SK-N-SH (cell line): ENCODE data around the gene APOO. TPM values are rescaled to one million over a fixed set of nuclear protein-coding genes. Genes with fewer than 3 reads are reported as not detected.

Experiments
- CTCF ChIA-PET: fragments of 300-600, 350-600 bp; formaldehyde crosslinking; extraction: SDS; loops from one replicate; lab custom pipeline; 2021; lab: Yijun Ruan, JAX
- POLR2A ChIA-PET: fragments of 350-600 bp; sonication (Branson Sonifier 250); formaldehyde crosslinking; extraction: SDS; loops from one replicate; lab custom pipeline; 2020; ENCODE audit warnings: antibody characterized with exemption, inconsistent platforms; lab: Yijun Ruan, JAX
- DNase-seq: peaks from one replicate; pipeline ENCODE4 v3.0.0; 2012
- H2AFZ ChIP-seq: fragments of 200-600 bp; sonication (generic); 2 replicates; pipeline ENCODE4 v1.8.1; 2016; ENCODE audit warnings: antibody characterized with exemption, mild to moderate bottlenecking, low read depth
- H3F3A ChIP-seq: fragments of 200-600 bp; sonication (generic); replicated peaks from 2 replicates; pipeline ENCODE3; 2016; ENCODE audit warnings: antibody characterized with exemption, mild to moderate bottlenecking; ENCODE audit not compliant: insufficient read depth
- H3K27ac ChIP-seq, 2 experiments: fragments of 200-500 bp in 1 of 2; fragments of 200-600 bp in 1 of 2; sonication (Bioruptor generic) in 1 of 2; sonication (generic), shearing (Covaris generic) in 1 of 2; 2 replicates each; pipeline versions ENCODE4 v1.5.1 to v1.6.1; 2014 to 2016; ENCODE audit warnings: low read depth in 2 of 2, inconsistent platforms in 1 of 2, low read length in 1 of 2, mild to moderate bottlenecking in 1 of 2, mixed read lengths in 1 of 2
- H3K27me3 ChIP-seq: fragments of 200-600 bp; sonication (generic), shearing (Covaris generic); 2 replicates; pipeline ENCODE4 v1.6.1; 2016; ENCODE audit warnings: mixed run types; ENCODE audit not compliant: insufficient read depth
- H3K36me3 ChIP-seq, 2 experiments: fragments of 200-500 bp in 1 of 2; fragments of 200-600 bp in 1 of 2; sonication (Bioruptor generic) in 1 of 2; sonication (generic) in 1 of 2; replicated peaks in 1 of 2; 2 replicates each; pipeline versions ENCODE3 to v1.5.1; 2014 to 2016; ENCODE audit warnings: low read length in 1 of 2, mild to moderate bottlenecking in 1 of 2; ENCODE audit not compliant: insufficient read depth in 2 of 2, control insufficient read depth in 1 of 2
- H3K4me1 ChIP-seq, 2 experiments: fragments of 200-500 bp in 1 of 2; fragments of 200-600 bp in 1 of 2; sonication (Bioruptor generic) in 1 of 2; sonication (generic), shearing (Covaris generic) in 1 of 2; 2 replicates each; pipeline versions ENCODE4 v1.5.1 to v1.6.1; 2014 to 2016; ENCODE audit warnings: low read depth in 1 of 2, low read length in 1 of 2, mixed run types in 1 of 2; ENCODE audit not compliant: insufficient read depth in 2 of 2, control insufficient read depth in 1 of 2
- H3K4me2 ChIP-seq: fragments of 200-600 bp; sonication (generic), shearing (Covaris generic); 2 replicates; pipeline ENCODE4 v1.6.1; 2017; ENCODE audit warnings: mixed run types
- H3K4me3 ChIP-seq, 2 experiments: fragments of 200-500 bp in 1 of 2; fragments of 200-600 bp in 1 of 2; sonication (Bioruptor generic) in 1 of 2; sonication (generic), shearing (Covaris generic) in 1 of 2; 2 replicates each; pipeline versions ENCODE4 v1.5.1 to v1.8.1; 2014 to 2016; ENCODE audit warnings: low read depth in 2 of 2, inconsistent platforms in 1 of 2, low read length in 1 of 2, mild to moderate bottlenecking in 1 of 2, mixed read lengths in 1 of 2, moderate library complexity in 1 of 2
- H3K79me2 ChIP-seq: fragments of 200-600 bp; sonication (generic); 2 replicates; pipeline ENCODE4 v1.8.1; 2017; ENCODE audit warnings: mild to moderate bottlenecking; ENCODE audit not compliant: insufficient read depth
- H3K9ac ChIP-seq: fragments of 200-600 bp; sonication (generic); 2 replicates; pipeline ENCODE4 v1.6.1; 2017; ENCODE audit warnings: mixed run types
- H3K9me2 ChIP-seq: fragments of 200-600 bp; sonication (generic); 2 replicates; pipeline ENCODE4 v1.6.1; 2017; ENCODE audit warnings: mixed run types
- H3K9me3 ChIP-seq: fragments of 200-600 bp; sonication (generic); 2 replicates; pipeline ENCODE4 v1.6.1; 2017; ENCODE audit warnings: mixed run types, mild to moderate bottlenecking, moderate library complexity
- H4K20me1 ChIP-seq: fragments of 200-600 bp; sonication (generic); 2 replicates; pipeline ENCODE4 v1.6.1; 2017; ENCODE audit warnings: mild to moderate bottlenecking, mixed run types; ENCODE audit not compliant: insufficient read depth
- ELF1 ChIP-seq: IDR thresholded peaks from 2 replicates; pipeline ENCODE4 v1.4.0; 2012
- EP300 ChIP-seq, 2 experiments: IDR thresholded peaks; 2 replicates each; pipeline versions ENCODE4 v1.4.0 to v1.6.1; 2012; ENCODE audit warnings: borderline replicate concordance in 1 of 2, low read depth in 1 of 2, low read length in 1 of 2
- FOSL2 ChIP-seq: IDR thresholded peaks from 2 replicates; pipeline ENCODE4 v1.4.0; 2012; ENCODE audit warnings: low read depth, mild to moderate bottlenecking, moderate library complexity, borderline replicate concordance
- FOXJ3 ChIP-seq: sonication (generic); formaldehyde crosslinking; IDR thresholded peaks from 2 replicates; pipeline ENCODE4 v1.5.1; 2020; ENCODE audit warnings: mild to moderate bottlenecking, missing genetic modification reagents
- GABPA ChIP-seq: IDR thresholded peaks from 2 replicates; pipeline ENCODE4 v1.4.0; 2012; ENCODE audit warnings: low read depth, mild to moderate bottlenecking
- GATA2 ChIP-seq: sonication (generic); formaldehyde crosslinking; IDR thresholded peaks from 2 replicates; pipeline ENCODE4 v1.5.0; 2020; ENCODE audit warnings: mild to moderate bottlenecking, missing genetic modification reagents
- JUND ChIP-seq: IDR thresholded peaks from 2 replicates; pipeline ENCODE4 v1.4.0; 2012
- MEF2A ChIP-seq: IDR thresholded peaks from 2 replicates; pipeline ENCODE4 v1.4.0; 2012; ENCODE audit warnings: low read depth, borderline replicate concordance
- NFIC ChIP-seq: IDR thresholded peaks from 2 replicates; pipeline ENCODE4 v1.4.0; 2012; ENCODE audit warnings: borderline replicate concordance
- RAD21 ChIP-seq: IDR thresholded peaks from 2 replicates; pipeline ENCODE4 v1.6.1; 2012; ENCODE audit warnings: mild to moderate bottlenecking, low read length
- RXRA ChIP-seq: IDR thresholded peaks from 2 replicates; pipeline ENCODE4 v1.4.0; 2012; ENCODE audit warnings: low read depth, mild to moderate bottlenecking, borderline replicate concordance
- SIN3A ChIP-seq: IDR thresholded peaks from 2 replicates; pipeline ENCODE4 v1.6.1; 2012; ENCODE audit warnings: low read depth, mild to moderate bottlenecking, low read length, moderate library complexity, borderline replicate concordance
- TAF1 ChIP-seq: IDR thresholded peaks from 2 replicates; pipeline ENCODE4 v1.6.1; 2012; ENCODE audit warnings: low read depth, mild to moderate bottlenecking, low read length, moderate library complexity, borderline replicate concordance
- TCF12 ChIP-seq: IDR thresholded peaks from 2 replicates; pipeline ENCODE4 v1.4.0; 2012
- TEAD4 ChIP-seq: IDR thresholded peaks from 2 replicates; pipeline ENCODE4 v1.4.0; 2012; ENCODE audit warnings: mild to moderate bottlenecking, borderline replicate concordance; ENCODE audit not compliant: insufficient read depth
- YY1 ChIP-seq: IDR thresholded peaks from 2 replicates; pipeline ENCODE4 v1.4.0; 2012; ENCODE audit warnings: low read depth, mild to moderate bottlenecking
- WGBS: methylation state at CpG from one replicate; pipeline ENCODE4 v1.1.6; 2017; ENCODE audit warnings: low lambda C conversion rate; 5-methylcytosine and 5-hydroxymethylcytosine counted together
- polyA plus RNA-seq, 3 experiments: library from polyadenylated mRNA; depleted of rRNA; stranded (reverse); fragments of >200 nt; gene quantifications; 2 replicates each; pipeline ENCODE4 v1.2.3, GENCODE V29; 2012
- TF ChIP-seq, protein P1 (sequence below): IDR thresholded peaks from 2 replicates; pipeline ENCODE4 v1.4.0; 2012; ENCODE audit warnings: low read depth, borderline replicate concordance
- TF ChIP-seq, protein P2 (sequence below): IDR thresholded peaks from 2 replicates; pipeline ENCODE4 v1.4.0; 2012; ENCODE audit warnings: low read depth
- TF ChIP-seq, protein P3 (sequence below): fragments of 150-350 bp; IDR thresholded peaks from 2 replicates; pipeline ENCODE4 v1.6.1; 2017; ENCODE audit warnings: antibody characterized with exemption, low read length, low read depth, borderline replicate concordance
- TF ChIP-seq, protein P4 (sequence below): IDR thresholded peaks from 2 replicates; pipeline ENCODE4; 2012

Gene APOO
- polyA plus RNA-seq, 1 of the 3 experiments (the other 2 are of a cell fraction), result 22.0 TPM

GRCh38 chrX:23926015-23926414 is 18.3 kb upstream of the APOO start:
- Histone ChIP-seq H3F3A (no peaks in the 10 kb centered on the region), H3K4me1 (no peaks in the 10 kb centered on the region), H3K27ac (no peak overlapping the region), H3K36me3 (no peaks in the 10 kb centered on the region), H3K4me3 (no peak overlapping the region), H3K9me3 (no peaks in the 10 kb centered on the region), H3K9me2 (no peaks in the 10 kb centered on the region), H4K20me1 (no peaks in the 10 kb centered on the region), H3K27me3 (peaks cover 5% of the 10 kb centered on the region; the same call in 1 of the 2 replicates), H3K9ac (no peak overlapping the region), H3K79me2 (no peaks in the 10 kb centered on the region), H2AFZ (no peak overlapping the region), H3K4me2 (no peak overlapping the region)
- no peak for TF ChIP-seq JUND
- no peak for TF ChIP-seq YY1
- TF ChIP-seq ELF1, result no peak
- TF ChIP-seq FOSL2, result no peak
- TF ChIP-seq, protein P1, sequence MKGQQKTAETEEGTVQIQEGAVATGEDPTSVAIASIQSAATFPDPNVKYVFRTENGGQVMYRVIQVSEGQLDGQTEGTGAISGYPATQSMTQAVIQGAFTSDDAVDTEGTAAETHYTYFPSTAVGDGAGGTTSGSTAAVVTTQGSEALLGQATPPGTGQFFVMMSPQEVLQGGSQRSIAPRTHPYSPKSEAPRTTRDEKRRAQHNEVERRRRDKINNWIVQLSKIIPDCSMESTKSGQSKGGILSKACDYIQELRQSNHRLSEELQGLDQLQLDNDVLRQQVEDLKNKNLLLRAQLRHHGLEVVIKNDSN, result no peak
- no peak for TF ChIP-seq NFIC
- no peak for TF ChIP-seq EP300 (IDR thresholded peaks at IDR 0.05; ENCODE audit: borderline replicate concordance in 1 of 2, low read depth in 1 of 2, low read length in 1 of 2)
- TF ChIP-seq TEAD4, result no peak
- no peak for TF ChIP-seq MEF2A
- DNase-seq, result no peak
- CTCF ChIA-PET, result interaction anchor here (1.0 kb wide), 1 partner anchor 24 kb away, joined by 3 read pairs; no protein-coding TSS in a partner anchor
- 79% methylated on average over 4 of the region's 4 CpGs for WGBS
- POLR2A ChIA-PET, result no interaction called here

- no peaks in the 10 kb centered on the region for H3K36me3 ChIP-seq
- TF ChIP-seq YY1 (no peak), TAF1 (no peak), GABPA (no peak), RAD21 (no peak)
- ChIA-PET POLR2A (no interaction called here), CTCF (no interaction called here)
- no peaks in the 10 kb centered on the region for H3K79me2 ChIP-seq
- H3K9me2 ChIP-seq, result no peaks in the 10 kb centered on the region
- DNase-seq, result no peak
- no peak overlapping the region for H2AFZ ChIP-seq
- H3K4me3 ChIP-seq, result no peak overlapping the region
- H3K4me1 ChIP-seq, result no peaks in the 10 kb centered on the region
- H3K27ac ChIP-seq, result no peak overlapping the region
- no peaks in the 10 kb centered on the region for H3K27me3 ChIP-seq
- 39% methylated on average over 9 of the region's 9 CpGs for WGBS
- H3K9me3 ChIP-seq, result no peaks in the 10 kb centered on the region
- no peaks in the 10 kb centered on the region for H4K20me1 ChIP-seq
- H3F3A ChIP-seq, result no peaks in the 10 kb centered on the region
- no peak overlapping the region for H3K9ac ChIP-seq
- H3K4me2 ChIP-seq, result no peak overlapping the region
Observed at GRCh38 chrX:23919706-23920320, 12.1 kb upstream of the APOO start.

DNA sequence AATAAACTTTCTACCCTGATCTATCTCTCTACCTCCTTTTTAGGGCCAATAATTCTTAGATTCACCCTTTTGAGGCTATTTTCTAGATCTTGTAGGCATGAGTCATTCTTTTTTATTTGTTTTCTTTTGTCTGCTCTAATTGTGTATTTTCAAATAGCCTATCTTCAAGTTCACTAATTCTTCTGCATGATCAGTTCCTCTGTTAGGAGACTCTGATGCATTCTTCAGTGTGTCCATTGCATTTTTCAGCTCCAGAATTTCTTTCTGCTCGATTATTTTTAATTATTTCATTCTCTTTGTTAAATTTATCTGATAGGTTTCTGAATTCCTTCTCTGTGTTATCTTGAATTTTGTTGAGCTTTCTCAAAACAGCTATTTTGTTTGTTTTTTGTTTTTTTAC is 11.4 kb upstream of the APOO start:
- H3K4me3 ChIP-seq, result no peak overlapping the region
- H3K79me2 ChIP-seq, result no peaks in the 10 kb centered on the region
- no peak overlapping the region for H3K9ac ChIP-seq
- ChIA-PET POLR2A (no interaction called here), CTCF (no interaction called here)
- H3K4me1 ChIP-seq, result no peaks in the 10 kb centered on the region
- H3K9me3 ChIP-seq, result no peaks in the 10 kb centered on the region
- H3K4me2 ChIP-seq, result no peak overlapping the region
- no peak overlapping the region for H3K27ac ChIP-seq
- no peak for DNase-seq
- no peaks in the 10 kb centered on the region for H3F3A ChIP-seq
- no peak overlapping the region for H2AFZ ChIP-seq
- H3K9me2 ChIP-seq, result no peaks in the 10 kb centered on the region
- H3K36me3 ChIP-seq, result no peaks in the 10 kb centered on the region
- no peaks in the 10 kb centered on the region for H4K20me1 ChIP-seq
- 8% methylated on average over 1 of the region's 1 CpG for WGBS
- no peaks in the 10 kb centered on the region for H3K27me3 ChIP-seq
- TF ChIP-seq GABPA (no peak), ELF1 (no peak), RAD21 (no peak), RXRA (no peak), GATA2 (CRISPR knock-in tag) (no peak), JUND (no peak), FOSL2 (no peak), SIN3A (no peak), FOXJ3 (CRISPR knock-in tag) (no peak), YY1 (no peak), TCF12 (no peak)
- TF ChIP-seq, protein P2, sequence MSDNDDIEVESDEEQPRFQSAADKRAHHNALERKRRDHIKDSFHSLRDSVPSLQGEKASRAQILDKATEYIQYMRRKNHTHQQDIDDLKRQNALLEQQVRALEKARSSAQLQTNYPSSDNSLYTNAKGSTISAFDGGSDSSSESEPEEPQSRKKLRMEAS, result no peak
- TF ChIP-seq, protein P3, sequence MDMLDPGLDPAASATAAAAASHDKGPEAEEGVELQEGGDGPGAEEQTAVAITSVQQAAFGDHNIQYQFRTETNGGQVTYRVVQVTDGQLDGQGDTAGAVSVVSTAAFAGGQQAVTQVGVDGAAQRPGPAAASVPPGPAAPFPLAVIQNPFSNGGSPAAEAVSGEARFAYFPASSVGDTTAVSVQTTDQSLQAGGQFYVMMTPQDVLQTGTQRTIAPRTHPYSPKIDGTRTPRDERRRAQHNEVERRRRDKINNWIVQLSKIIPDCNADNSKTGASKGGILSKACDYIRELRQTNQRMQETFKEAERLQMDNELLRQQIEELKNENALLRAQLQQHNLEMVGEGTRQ, result no peak
- TF ChIP-seq, protein P4, sequence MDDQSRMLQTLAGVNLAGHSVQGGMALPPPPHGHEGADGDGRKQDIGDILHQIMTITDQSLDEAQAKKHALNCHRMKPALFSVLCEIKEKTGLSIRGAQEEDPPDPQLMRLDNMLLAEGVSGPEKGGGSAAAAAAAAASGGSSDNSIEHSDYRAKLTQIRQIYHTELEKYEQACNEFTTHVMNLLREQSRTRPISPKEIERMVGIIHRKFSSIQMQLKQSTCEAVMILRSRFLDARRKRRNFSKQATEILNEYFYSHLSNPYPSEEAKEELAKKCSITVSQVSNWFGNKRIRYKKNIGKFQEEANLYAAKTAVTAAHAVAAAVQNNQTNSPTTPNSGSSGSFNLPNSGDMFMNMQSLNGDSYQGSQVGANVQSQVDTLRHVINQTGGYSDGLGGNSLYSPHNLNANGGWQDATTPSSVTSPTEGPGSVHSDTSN, result no peak
- TF ChIP-seq, protein P1, result no peak
